ENCODE measurements around the gene PCK1.

The PCK1 gene

DNA sequence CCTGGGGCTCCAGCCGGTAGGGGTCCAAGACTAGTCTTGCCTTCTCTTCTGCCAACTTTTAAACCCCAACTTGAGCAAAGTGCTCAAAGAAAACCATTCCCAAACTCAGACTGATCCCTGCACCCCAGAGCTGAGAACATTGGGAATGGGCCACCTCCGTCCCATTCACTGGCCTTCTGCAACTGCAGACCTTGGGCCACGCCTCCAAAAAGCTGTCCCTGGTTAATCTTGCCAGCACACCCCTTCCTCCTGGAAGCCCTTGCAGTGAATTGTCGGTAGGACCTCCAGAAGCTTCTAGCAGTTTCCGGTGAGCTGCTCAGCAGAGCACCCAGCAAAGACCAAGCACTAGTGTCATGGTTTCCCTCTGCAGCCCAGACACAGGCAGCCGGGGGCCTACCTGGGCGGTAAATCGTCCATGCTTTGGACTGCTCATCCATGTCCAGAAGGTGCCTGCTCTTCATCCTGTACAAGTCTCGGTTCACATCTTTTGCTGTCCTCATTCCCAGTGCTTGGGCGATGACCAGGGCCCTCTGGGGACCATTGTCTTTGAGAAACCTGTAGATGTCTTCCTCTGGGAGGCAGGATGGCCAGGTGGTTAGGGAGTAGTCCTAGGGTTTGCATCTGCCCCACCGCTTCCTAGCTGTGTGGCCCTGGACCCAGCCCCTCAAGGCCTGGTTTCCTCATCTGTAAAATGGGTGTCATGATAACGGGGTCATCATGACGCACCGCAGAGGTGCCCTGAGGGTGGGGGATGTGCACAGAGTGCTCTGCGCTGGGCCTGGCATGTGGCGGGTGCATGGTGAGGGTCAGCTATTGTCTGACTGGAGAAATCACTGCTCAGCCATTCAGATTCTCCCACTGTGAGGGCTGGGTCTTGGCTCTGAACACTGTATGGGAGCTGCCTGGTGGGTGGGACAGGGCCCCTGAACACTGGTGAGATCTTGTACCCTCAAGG is 53.9 kb downstream of the PCK1 start:
- Histone ChIP-seq H3K9me3 (ENCODE audit: insufficient read depth, low read length) (no peaks in the 10 kb centered on the region), H3K79me2 (ENCODE audit: low read length) (no peaks in the 10 kb centered on the region), H2AFZ (ENCODE audit: low read depth, low read length) (no peak overlapping the region), H3K4me3 (ENCODE audit: low read length) (no peak overlapping the region), H3K4me2 (ENCODE audit: low read length) (no peak overlapping the region), H3K4me1 (ENCODE audit: low read length) (peaks cover 24% of the 10 kb centered on the region), H3K36me3 (replicated peaks; ENCODE audit: low read depth, low read length) (no peaks in the 10 kb centered on the region), H3K27me3 (ENCODE audit: low read depth, low read length) (peaks cover 71% of the 10 kb centered on the region), H4K20me1 (ENCODE audit: insufficient read depth, low read length) (peaks cover 6% of the 10 kb centered on the region; the same call in 1 of the 2 replicates), H3K27ac (ENCODE audit: low read length) (no peak overlapping the region), H3K9ac (ENCODE audit: low read length) (no peak overlapping the region)
- TF ChIP-seq EZH2phosphoT487 (IDR thresholded peaks at IDR 0.05; ENCODE audit: low read depth), result no peak
- TF ChIP-seq CTCF (IDR thresholded peaks at IDR 0.05; ENCODE audit: low read depth, low read length), result no peak

DNA sequence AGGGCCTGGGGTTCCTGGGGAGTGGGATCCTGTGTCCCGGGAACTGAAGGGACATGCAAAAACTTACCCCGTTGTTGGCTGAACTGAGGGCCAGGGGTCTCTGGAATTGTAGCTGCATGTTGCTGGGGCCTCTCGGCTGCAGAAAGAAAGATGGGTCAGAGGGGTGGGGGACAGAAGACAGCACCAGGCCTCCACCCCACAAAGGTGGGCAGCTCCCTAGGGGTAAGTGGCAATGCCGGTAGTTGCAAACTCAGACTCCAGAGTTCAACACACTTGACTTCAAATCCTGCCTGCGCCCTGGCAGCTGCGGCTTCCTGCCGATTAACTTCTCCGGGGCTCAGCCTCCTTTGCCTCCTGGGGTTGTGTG is 54.5 kb downstream of the PCK1 start:
- no peak overlapping the region for H3K4me2 ChIP-seq (ENCODE audit: low read length)
- H3K9ac ChIP-seq (ENCODE audit: low read length), result no peak overlapping the region
- peaks cover 6% of the 10 kb centered on the region; the same call in 1 of the 2 replicates for H4K20me1 ChIP-seq (ENCODE audit: insufficient read depth, low read length)
- H2AFZ ChIP-seq (ENCODE audit: low read depth, low read length), result no peak overlapping the region
- H3K79me2 ChIP-seq (ENCODE audit: low read length), result no peaks in the 10 kb centered on the region
- no peaks in the 10 kb centered on the region for H3K36me3 ChIP-seq (replicated peaks; ENCODE audit: low read depth, low read length)
- TF ChIP-seq EZH2phosphoT487 (IDR thresholded peaks at IDR 0.05; ENCODE audit: low read depth), result no peak
- no peak for TF ChIP-seq CTCF (IDR thresholded peaks at IDR 0.05; ENCODE audit: low read depth, low read length)
- no peak overlapping the region for H3K27ac ChIP-seq (ENCODE audit: low read length)
- peaks cover 29% of the 10 kb centered on the region for H3K4me1 ChIP-seq (ENCODE audit: low read length)
- H3K9me3 ChIP-seq (ENCODE audit: insufficient read depth, low read length), result no peaks in the 10 kb centered on the region
- no peak overlapping the region for H3K4me3 ChIP-seq (ENCODE audit: low read length)
- H3K27me3 ChIP-seq (ENCODE audit: low read depth, low read length), result peaks cover 64% of the 10 kb centered on the region

- Histone ChIP-seq H3K79me2 (ENCODE audit: low read length) (no peaks in the 10 kb centered on the region), H4K20me1 (ENCODE audit: insufficient read depth, low read length) (peaks cover 6% of the 10 kb centered on the region; the same call in 1 of the 2 replicates), H3K9me3 (ENCODE audit: insufficient read depth, low read length) (no peaks in the 10 kb centered on the region), H3K36me3 (replicated peaks; ENCODE audit: low read depth, low read length) (no peaks in the 10 kb centered on the region), H3K4me2 (ENCODE audit: low read length) (no peak overlapping the region), H2AFZ (ENCODE audit: low read depth, low read length) (no peak overlapping the region), H3K27me3 (ENCODE audit: low read depth, low read length) (peaks cover 58% of the 10 kb centered on the region), H3K4me3 (ENCODE audit: low read length) (no peak overlapping the region), H3K4me1 (ENCODE audit: low read length) (peaks cover 38% of the 10 kb centered on the region), H3K9ac (ENCODE audit: low read length) (no peak overlapping the region), H3K27ac (ENCODE audit: low read length) (no peak overlapping the region)
- no peak for TF ChIP-seq EZH2phosphoT487 (IDR thresholded peaks at IDR 0.05; ENCODE audit: low read depth)
- TF ChIP-seq CTCF (IDR thresholded peaks at IDR 0.05; ENCODE audit: low read depth, low read length), result no peak
Measured at GRCh38 chr20:57616143-57616951, 55.4 kb downstream of the PCK1 start.

Data from OCI-LY3 (cell line).